Thyroid gland (tissue), 4 donors: ENCODE measurements around the gene ASH1L. TPM values are rescaled to one million over a fixed set of nuclear protein-coding genes. Genes with fewer than 3 reads are reported as not detected.

Experiments
- DNase-seq, 2 donors: peaks; one replicate each; pipeline ENCODE4 v3.0.0-alpha.2; 2019
- H3K27ac ChIP-seq, 3 donors: fragments of 200-600 bp; sonication (generic); 1 replicate in 2 of 3; 2 replicates in 1 of 3; pipeline ENCODE4 v1.5.1; 2016 to 2019; ENCODE audit warnings: mild to moderate bottlenecking in 1 of 3, moderate library complexity in 1 of 3
- H3K27me3 ChIP-seq: fragments of 200-600 bp; sonication (generic); one replicate; pipeline ENCODE4 v1.5.1; 2019
- H3K36me3 ChIP-seq, 2 donors: fragments of 200-600 bp; sonication (generic); one replicate each; pipeline ENCODE4 v1.5.1; 2016 to 2019
- H3K4me1 ChIP-seq, 2 donors: fragments of 200-600 bp; sonication (generic); one replicate each; pipeline ENCODE4 v1.5.1; 2017 to 2019
- H3K4me3 ChIP-seq, 3 donors: fragments of 200-600 bp; sonication (generic); replicated peaks in 1 of 3; 1 replicate in 2 of 3; 2 replicates in 1 of 3; pipeline ENCODE4 v1.5.1; 2016; ENCODE audit warnings: mild to moderate bottlenecking in 1 of 3
- H3K9me3 ChIP-seq: fragments of 200-600 bp; sonication (generic); one replicate; pipeline ENCODE4 v1.5.1; 2017
- POLR2A ChIP-seq, 2 donors: fragments of 450-650 bp; IDR thresholded peaks; one replicate each; pipeline ENCODE4 v1.6.1; 2017; ENCODE audit warnings: antibody characterized with exemption in 2 of 2, mild to moderate bottlenecking in 2 of 2, moderate library complexity in 1 of 2
- WGBS, 2 donors: methylation state at CpG; one replicate each; pipeline ENCODE4 v1.1.5; 2017; 5-methylcytosine and 5-hydroxymethylcytosine counted together
- intact Hi-C: fragments of 100-400 bp; cut with DNase I; formaldehyde crosslinking; loops from one replicate; pipeline ENCODE4 v1.15.1; 2023
- total RNA-seq, 4 donors: library from RNA; depleted of rRNA; stranded (reverse); fragments of >200 nt; gene quantifications; one replicate each; pipeline ENCODE4 v1.2.3, GENCODE V29; 2016
- TF ChIP-seq, protein P1 (sequence below), 6 experiments: fragments of 200-600 bp in 3 of 6; fragments of 450-650 bp in 3 of 6; sonication (generic) in 3 of 6; IDR thresholded peaks; one replicate each; pipeline ENCODE4 v1.5.1; 2016 to 2019; ENCODE audit warnings: antibody characterized with exemption in 6 of 6, mild to moderate bottlenecking in 2 of 6, inconsistent platforms in 1 of 6, moderate library complexity in 1 of 6

The ASH1L gene
- total RNA-seq, 4 donors from 2014 or later: 68.1 to 120 (median 85.2) TPM

DNA sequence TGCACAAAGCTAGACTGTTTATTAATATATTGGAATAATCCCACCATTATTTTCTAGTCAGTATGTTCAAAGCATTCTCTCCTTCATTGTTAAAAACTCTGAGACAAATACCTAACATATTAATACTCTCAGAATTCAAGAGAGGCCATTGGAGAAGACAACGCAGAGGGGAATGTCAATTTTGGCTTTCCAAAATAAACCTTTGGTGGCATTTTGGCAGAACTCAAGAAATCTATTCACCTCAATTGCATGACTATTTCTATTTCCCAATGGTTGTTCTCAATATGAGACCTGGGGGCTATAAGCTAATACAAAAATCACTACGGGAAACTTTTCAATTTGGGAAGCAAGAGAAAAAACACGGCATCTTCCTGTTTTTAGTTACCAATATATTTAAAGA, 183.4 kb downstream of the ASH1L start:
- intact Hi-C loops: no loop called here
- peak overlapping the region; percentile 35 to 56 (median 44) for H3K27ac ChIP-seq
- no peak for TF ChIP-seq POLR2A (IDR thresholded peaks at IDR 0.05)
- TF ChIP-seq, protein P1, sequence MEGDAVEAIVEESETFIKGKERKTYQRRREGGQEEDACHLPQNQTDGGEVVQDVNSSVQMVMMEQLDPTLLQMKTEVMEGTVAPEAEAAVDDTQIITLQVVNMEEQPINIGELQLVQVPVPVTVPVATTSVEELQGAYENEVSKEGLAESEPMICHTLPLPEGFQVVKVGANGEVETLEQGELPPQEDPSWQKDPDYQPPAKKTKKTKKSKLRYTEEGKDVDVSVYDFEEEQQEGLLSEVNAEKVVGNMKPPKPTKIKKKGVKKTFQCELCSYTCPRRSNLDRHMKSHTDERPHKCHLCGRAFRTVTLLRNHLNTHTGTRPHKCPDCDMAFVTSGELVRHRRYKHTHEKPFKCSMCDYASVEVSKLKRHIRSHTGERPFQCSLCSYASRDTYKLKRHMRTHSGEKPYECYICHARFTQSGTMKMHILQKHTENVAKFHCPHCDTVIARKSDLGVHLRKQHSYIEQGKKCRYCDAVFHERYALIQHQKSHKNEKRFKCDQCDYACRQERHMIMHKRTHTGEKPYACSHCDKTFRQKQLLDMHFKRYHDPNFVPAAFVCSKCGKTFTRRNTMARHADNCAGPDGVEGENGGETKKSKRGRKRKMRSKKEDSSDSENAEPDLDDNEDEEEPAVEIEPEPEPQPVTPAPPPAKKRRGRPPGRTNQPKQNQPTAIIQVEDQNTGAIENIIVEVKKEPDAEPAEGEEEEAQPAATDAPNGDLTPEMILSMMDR (IDR thresholded peaks at IDR 0.05): no peak
- 20 to 28% methylated on average over 3 of the region's 3 CpGs for WGBS, 2 donors
- peaks cover 6 to 21% of the 10 kb centered on the region in 2 donors for H3K4me1 ChIP-seq
- H3K36me3 ChIP-seq: peaks cover 24 to 35% of the 10 kb centered on the region in 2 donors
- no peaks in the 10 kb centered on the region for H3K27me3 ChIP-seq
- DNase-seq: no peak
- H3K4me3 ChIP-seq: no peak overlapping the region
- no peaks in the 10 kb centered on the region for H3K9me3 ChIP-seq

DNA sequence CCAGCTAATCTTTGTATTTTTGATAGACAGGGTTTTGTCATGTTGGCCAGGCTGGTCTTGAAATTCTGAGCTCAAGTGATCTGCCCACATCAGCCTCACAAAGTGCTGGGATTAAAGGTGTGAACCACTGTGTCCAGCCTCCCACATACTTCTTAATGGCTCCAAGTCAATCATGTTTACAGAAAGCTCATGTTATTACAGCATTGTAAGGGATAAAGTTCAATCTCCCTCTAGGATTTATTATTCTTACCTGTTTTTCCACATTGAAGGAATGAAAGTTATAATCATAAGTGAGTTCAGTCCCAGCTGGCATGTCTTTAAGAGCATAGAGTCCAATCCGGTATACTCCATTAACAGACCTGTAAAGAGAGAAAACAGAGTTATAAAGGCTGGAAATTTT, 202.6 kb downstream of the ASH1L start:
- no peak for DNase-seq
- Histone ChIP-seq H3K27ac (no peak overlapping the region), H3K27me3 (no peaks in the 10 kb centered on the region), H3K9me3 (no peaks in the 10 kb centered on the region), H3K4me3 (no peak overlapping the region), H3K4me1 (no peaks in the 10 kb centered on the region), H3K36me3 (peaks cover 22 to 35% of the 10 kb centered on the region in 2 donors)
- TF ChIP-seq, protein P1 (IDR thresholded peaks at IDR 0.05): no peak
- TF ChIP-seq POLR2A (IDR thresholded peaks at IDR 0.05): no peak
- 93 to 94% methylated on average over 1 of the region's 1 CpG for WGBS, 2 donors
- intact Hi-C loops: no loop called here

DNA sequence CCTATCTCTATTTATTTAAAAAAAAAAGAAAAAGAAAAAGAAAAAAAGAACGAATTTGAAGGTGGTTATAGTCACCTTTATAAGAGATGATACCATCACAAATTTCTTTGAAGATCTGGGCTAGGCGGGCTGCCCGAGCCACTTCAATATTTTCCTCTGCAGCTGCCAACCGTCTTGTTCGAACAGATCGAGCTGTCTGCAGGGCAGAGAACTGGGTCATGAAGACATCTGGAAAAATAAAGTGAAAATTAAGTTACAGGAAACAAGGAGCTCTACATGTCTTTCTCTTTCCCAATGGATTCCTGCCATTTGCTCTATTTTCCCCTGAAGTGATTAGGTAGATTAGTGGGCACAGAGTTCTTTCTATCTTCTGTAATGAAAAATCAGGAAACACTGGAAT, 210.0 kb downstream of the ASH1L start:
- 91 to 96% methylated on average over 6 of the region's 6 CpGs for WGBS, 2 donors
- Histone ChIP-seq H3K4me1 (no peaks in the 10 kb centered on the region), H3K27ac (no peak overlapping the region), H3K9me3 (no peaks in the 10 kb centered on the region), H3K36me3 (peaks cover 68 to 69% of the 10 kb centered on the region in 2 donors), H3K4me3 (no peak overlapping the region), H3K27me3 (no peaks in the 10 kb centered on the region)
- intact Hi-C loops: no loop called here
- DNase-seq: no peak
- TF ChIP-seq, protein P1 (IDR thresholded peaks at IDR 0.05): no peak

DNA sequence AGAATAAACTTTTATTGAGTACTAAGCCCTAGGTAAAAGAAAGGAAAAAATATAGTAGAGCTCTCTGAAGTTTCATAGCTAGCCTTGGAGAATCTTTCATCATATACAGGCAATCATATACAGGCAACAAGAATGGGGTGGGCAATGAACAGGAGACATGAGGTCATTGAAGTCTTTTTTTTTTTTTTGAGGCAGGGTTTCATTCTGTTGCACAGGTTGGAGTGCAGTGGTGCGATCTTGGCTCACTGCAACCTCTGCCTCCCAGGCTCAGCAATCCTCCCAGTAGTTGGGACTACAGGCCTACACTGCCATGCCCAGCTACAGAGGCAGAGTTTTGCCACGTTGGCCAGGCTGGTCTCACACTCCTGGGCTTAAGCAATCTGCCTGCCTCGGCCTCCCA, 219.8 kb downstream of the ASH1L start:
- WGBS, 2 donors: 95 to 97% methylated on average over 3 of the region's 3 CpGs
- Histone ChIP-seq H3K27ac (no peak overlapping the region), H3K36me3 (peaks cover 74 to 90% of the 10 kb centered on the region in 2 donors), H3K27me3 (no peaks in the 10 kb centered on the region), H3K4me3 (no peak overlapping the region), H3K9me3 (no peaks in the 10 kb centered on the region), H3K4me1 (no peaks in the 10 kb centered on the region)
- intact Hi-C loops: no loop called here
- TF ChIP-seq, protein P1 (IDR thresholded peaks at IDR 0.05): no peak
- no peak for TF ChIP-seq POLR2A (IDR thresholded peaks at IDR 0.05)
- DNase-seq: no peak

DNA sequence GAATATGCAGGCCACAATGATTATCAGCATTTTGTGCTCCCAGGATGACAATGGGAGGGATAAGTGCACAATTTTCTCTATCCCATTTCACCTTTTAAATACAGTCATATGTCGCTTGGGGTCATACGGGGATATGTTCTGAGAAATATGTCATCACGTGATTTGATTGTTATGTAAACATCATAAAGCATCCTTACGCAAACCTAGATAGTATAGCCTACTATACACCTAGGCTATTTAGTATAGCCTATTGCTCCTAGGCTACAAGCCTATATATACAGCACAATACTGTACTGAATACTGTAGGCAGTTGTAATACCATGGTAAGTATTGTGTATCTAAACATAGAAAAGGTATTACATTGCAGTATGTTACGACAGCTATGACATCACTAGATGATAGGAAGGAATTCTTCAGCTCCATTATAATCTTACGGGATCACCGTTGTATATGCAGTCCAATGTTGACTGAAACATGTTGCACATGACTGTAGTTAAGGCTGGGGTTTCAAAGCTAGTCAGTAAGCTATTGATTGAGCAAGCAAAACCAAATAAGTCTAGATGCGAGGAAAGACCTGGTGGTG, 223.0 kb downstream of the ASH1L start:
- Histone ChIP-seq H3K9me3 (no peaks in the 10 kb centered on the region), H3K27me3 (no peaks in the 10 kb centered on the region), H3K4me3 (no peak overlapping the region), H3K4me1 (no peaks in the 10 kb centered on the region), H3K36me3 (peaks cover 56 to 83% of the 10 kb centered on the region in 2 donors), H3K27ac (no peak overlapping the region)
- TF ChIP-seq, protein P1 (IDR thresholded peaks at IDR 0.05): no peak
- TF ChIP-seq POLR2A (IDR thresholded peaks at IDR 0.05): no peak
- no peak for DNase-seq
- intact Hi-C loops: no loop called here
- WGBS, 2 donors: 96 to 98% methylated on average over 8 of the region's 8 CpGs
